GM21390 (cell line): ENCODE results near the gene FPR2.
"Not testable (repeated sequence)": the region's sequence is repeated elsewhere in the genome, so short reads cannot be mapped to it uniquely, and the experiment has no call there.

Experiments used
- ATAC-seq: cut with Tn5 transposase; IDR thresholded peaks from one replicate; pipeline ENCODE4 v1.9.1; 2021; ENCODE audit not compliant: unreplicated experiment

Gene FPR2

GRCh38 chr19:51803967-51804366 lies 43.0 kb downstream of the FPR2 start:
- no peak for ATAC-seq

DNA sequence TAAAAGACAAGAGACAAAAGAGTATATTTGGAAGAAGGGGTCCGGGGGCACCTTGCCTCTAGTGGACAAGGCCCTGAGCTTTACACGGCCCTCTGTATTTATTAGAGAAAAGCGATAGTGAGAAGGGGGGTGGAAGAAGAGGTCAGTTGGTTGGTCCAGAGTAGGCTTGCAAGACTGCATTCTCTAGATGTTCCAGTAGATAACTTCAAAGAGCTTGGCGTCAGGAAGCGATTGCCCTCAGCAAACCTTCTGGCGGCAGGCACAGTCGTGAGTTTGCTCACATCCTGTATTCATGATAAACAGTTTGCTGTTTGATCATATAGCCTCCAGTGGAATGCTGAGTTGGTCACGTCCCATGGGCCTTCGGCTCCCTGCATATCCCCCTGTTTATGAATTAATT lies 43.8 kb downstream of the FPR2 start:
- not testable (repeated sequence) for ATAC-seq

GRCh38 chr19:51805396-51805795 lies 44.4 kb downstream of the FPR2 start:
- ATAC-seq, result not testable (repeated sequence)

DNA sequence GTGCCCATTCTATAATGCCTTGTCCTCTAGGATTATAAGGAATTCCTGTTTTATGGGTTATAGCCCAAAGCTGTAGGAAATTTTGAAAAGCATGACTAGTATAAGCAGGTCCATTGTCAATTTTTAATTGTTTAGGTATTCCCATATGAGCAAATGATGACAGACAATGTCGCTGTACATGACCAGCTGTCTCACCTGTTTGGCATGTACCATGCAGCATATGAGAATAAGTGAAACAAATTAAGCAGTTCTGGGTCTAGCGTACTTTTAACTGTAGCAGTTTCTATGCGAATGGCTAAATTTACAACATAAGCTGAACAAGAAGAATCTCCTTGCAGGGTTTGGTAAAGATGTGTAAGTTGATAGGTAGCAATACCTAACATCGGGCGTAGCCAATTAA lies 45.6 kb downstream of the FPR2 start:
- ATAC-seq, result not testable (repeated sequence)

DNA sequence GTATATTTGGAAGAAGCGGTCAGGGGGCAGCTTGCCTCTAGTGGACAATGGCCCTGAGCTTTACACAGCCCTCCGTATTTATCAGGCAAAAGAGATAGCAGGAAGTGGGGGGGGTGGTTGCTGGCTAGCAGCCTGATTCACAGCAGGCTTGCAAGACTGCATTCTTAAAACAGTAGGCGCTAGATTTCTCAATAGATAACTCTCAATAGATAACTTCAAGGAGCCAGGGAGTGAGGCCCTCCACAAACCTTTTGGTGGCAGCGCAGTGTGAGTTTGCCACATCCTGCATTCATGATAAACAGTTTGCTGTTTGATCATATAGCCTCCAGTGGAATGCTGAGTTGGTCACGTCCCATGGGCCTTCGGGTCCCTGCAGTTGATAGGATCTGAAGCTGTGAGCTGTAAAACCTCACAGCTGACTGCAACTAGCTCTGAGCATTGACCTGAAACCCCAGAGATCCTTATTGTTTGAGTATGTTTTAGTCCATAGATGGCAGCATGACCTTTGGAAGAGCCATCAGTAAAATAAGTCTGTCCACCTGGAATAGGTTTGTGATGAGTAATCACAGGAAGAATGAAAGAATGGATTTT lies 46.2 kb downstream of the FPR2 start:
- ATAC-seq, result no peak

- ATAC-seq, result no peak
Observed at GRCh38 chr19:51807925-51808324, 46.9 kb downstream of the FPR2 start.

DNA sequence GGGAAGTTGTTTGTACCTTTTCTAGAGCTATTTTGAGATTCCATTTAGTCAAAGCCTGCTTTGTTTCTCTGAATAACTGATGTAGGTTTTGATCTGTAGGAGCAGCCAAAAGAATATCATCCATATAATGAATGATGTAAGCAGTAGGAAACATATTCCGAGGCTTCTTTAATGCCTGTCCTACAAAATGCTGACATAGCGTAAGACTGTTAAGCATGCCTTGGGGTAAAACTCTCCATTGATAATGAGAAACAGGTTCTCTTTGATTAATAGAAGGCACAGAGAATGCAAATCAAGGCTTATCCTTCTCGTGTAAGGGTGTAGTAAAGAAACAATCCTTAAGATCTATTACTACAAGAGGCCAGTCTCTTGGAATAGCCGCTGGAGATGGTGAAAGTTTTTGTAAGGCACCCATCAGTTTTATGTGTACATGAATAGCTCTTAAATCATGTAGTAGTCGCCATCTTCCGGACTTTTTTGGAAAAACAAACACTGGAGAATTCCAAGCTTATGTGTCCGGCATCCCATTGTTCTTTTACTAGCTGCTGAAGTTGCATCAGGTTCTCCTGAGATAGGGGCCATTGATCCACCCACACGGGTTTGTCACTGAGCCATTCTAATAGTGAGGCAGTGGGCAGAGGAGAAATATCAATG lies 47.5 kb downstream of the FPR2 start:
- ATAC-seq, result no peak

- no peak for ATAC-seq
Observed at GRCh38 chr19:51809787-51810186, 48.8 kb downstream of the FPR2 start.

DNA sequence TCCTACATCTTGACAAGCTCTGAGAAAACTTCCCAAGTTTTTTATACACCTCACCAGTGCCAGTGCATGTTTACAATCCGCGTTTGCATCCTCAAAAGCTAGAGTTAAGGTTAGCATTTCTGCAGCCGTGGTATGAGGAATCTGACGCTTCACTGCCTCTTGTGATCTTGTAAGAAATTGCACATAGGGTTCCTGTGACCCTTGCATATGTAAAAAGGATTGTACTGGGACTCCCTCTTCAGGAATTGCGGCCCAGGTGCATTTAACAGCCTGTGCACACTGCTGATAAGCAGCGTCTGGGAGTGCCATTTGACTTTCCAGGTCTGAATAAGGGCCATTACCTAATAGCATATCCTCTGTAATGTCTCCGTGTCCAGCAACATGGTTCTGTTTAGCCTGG lies 49.2 kb downstream of the FPR2 start:
- no peak for ATAC-seq

DNA sequence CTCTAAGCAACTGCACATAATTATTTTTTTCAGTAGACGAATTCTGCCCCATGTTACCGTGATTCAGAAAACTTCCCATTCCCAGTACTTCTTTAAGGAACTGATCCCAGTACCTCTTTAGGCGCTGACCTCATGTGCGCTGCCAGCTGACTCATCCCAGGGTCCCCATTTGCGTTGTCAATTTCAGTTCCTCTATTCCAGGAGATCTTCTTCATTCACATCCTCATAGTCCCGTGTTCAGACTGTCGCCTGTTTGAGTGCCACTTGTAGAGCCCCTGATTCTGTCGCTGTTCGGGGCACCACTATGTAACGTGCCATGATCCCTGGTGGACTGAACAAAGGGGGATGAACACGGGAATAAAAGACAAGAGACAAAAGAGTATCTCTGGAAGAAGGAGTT lies 50.4 kb downstream of the FPR2 start:
- no peak for ATAC-seq

- no peak for ATAC-seq
Observed at GRCh38 chr19:51815043-51815442, 54.1 kb downstream of the FPR2 start.

DNA sequence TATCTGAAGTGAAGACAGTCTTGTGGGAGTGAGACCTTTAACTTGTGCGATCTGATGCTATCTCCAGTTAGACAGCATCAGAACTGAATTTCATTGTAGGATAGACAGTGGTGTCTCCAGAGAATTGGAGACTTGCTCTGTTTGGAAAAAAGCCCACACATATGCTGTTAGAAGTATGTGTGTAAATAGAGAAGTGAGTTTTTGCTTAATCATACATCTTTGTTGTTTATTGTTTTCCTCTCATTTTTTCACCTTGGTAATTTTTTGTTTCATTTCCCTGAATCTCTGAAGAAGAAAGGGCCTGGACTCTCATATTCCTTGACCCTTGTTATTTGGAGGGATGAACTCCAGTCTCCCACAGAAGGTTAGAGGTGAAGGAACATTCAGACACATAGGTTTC lies 55.7 kb downstream of the FPR2 start:
- no peak for ATAC-seq

DNA sequence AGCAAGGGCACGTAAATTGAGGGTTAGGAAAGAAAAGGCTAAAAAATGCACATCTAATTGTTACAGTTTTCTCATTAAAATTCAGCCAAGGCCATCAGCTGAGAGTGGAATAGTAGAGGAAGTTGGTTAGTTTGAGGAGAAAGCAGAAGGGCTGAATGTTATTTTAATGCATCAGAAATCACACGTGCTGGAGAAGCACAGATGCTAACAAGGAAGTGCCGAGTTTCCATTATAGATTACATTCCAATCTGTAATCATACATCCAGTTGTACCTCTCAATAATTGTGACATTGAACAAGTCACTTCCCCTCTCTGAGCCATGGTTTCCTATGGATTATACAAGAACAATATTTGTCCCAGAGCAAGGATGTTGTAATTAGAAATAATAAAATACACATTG lies 59.0 kb downstream of the FPR2 start:
- ATAC-seq, result no peak
